Amygdala (tissue), 56 donors: ENCODE data around the gene WASL.
"Not testable (repeated sequence)": the region's sequence is repeated elsewhere in the genome, so short reads cannot be mapped to it uniquely, and the experiment has no call there.

Experiments
- DNase-seq, 56 donors: peaks; one replicate each; lab custom pipeline; 2025; lab: John Stamatoyannopoulos, UW

The WASL gene

GRCh38 chr7:123748734-123749536, at the start of gene WASL:
TSS of gene WASL (minus strand) at chr7:123749003. CDS start at chr7:123748734, 269 bp downstream.
- peak; percentile 30 to 95 (median 82) for DNase-seq

- DNase-seq: peak in 1 of 56 donors; percentile 14
Observed at GRCh38 chr7:123797673-123798531, 49.1 kb upstream of the WASL start.

- DNase-seq: no peak
Observed at GRCh38 chr7:123796568-123796967, 47.8 kb upstream of the WASL start.

DNA sequence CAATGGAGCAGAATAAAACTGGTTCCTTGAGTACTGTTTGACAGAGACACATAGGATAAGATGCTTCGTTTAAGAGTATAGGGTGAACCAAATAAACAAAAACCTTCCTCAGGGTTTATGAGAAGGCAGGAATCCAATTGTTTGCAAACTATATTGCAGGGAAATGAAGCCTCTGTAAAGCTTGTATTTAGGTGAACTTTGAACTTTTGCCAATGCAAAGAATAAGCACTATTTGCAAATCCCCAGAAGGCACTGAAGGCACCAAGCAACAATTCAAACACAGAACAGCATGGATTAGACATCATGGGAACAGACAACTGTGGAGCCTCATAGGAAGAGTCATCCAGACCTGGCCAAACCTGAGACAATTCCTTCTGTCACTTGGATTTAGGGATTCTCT, 47.1 kb upstream of the WASL start:
- no peak for DNase-seq

GRCh38 chr7:123795116-123795515, 46.3 kb upstream of the WASL start:
- not testable (repeated sequence) for DNase-seq

DNA sequence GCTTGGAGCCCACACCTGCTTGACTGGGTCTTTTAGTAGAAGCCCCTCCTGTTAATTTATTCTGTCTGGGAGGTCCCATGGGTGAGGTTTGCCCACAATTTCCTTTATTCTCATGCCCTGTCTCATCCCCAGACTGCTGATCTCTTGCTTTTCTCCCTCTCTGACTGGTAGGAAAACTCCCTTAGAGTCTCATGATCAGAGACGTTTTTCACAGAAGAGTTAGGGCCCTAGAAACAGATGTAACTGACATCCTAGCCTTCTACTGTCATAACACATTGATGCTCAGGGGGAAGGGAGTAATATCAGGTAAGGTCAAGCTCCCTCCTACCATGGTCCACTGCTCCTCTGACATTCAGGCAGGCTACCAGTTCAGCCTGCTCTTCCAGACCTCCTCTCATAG, 43.7 kb upstream of the WASL start:
- DNase-seq: no peak

DNA sequence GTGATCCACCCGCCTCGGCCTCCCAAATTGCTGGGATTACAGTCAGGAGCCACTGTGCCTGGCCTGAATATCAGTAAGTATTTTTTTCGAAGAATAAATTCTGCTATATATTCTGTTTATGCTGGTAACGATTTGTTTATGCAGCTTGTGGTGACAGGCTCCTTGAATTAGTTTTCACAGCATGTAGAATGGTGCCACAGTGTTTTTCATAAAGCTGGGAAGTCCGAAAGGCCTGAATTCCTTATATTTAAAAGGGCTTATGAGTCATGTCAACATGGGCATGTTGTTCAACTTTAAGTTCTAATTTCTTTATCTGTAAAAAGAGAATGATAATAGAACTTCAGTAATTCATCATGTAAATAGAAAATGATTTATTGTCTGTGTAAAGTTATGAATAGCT, 42.2 kb upstream of the WASL start:
- no peak for DNase-seq

- DNase-seq: no peak
Observed at GRCh38 chr7:123789817-123790216, 41.0 kb upstream of the WASL start.

DNA sequence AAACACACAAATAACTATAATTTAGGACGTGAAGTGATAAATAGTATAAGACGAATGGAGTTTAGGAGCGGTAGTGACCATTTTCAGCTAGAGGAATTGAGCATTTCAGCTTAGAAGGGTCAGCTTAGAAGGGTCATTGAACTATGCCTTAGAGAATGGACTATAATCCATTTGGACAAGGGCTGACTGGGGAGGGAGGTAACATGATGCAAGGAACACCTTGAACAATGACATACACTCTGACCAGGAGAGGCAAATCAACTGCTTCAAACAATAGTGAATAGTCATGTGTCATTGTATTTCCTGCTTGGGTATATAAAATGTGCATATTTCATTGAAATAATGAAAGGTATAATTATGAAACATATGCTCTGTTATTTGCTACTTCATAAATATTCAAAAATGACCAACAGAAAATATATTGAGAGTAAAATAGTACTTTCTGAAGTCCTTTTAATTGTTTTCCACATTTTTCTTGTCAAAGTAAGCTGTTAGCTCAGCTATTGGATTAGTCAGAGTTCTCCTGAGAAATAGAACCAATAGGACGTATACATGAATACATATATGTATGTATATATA, 40.5 kb upstream of the WASL start:
- DNase-seq: no peak

GRCh38 chr7:123788584-123788983, 39.8 kb upstream of the WASL start:
- no peak for DNase-seq

DNA sequence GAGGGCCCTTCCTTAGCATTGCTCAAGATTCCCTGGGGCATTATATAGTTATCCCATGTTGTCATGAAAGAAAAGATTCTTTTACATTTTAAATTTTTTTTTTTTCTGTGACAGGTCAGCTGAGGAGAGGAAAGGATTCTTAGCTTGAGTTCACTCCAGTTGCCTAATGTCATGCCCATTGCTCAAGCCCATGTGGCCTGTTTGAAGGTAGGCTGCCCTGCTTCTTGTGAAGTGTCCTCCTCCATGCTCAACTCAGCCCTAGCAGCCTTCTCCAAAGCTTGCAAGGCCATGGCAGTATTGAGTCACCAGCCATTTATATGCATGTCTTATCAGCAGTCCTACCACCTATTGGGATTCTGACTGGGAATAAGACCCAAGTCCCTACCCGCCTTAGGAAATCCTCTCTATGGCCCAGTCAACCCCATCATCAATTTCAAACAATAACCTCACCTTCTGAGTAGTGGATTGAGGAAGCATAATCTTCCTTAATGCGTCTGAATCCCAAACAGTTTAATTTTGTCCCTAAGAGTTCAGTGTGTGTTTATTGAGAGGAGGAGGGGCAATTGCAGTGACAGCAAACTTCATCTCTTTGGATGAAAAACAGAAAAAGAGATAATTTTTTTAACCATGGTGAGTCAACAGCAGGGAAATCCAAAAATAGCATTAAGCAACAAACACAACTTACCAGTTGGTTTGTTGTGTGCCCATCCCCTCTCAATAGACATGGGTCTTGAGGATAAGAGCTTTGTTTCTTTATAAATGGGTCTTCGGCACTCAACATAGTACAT, 38.6 kb upstream of the WASL start:
- no peak for DNase-seq

- no peak for DNase-seq
Observed at GRCh38 chr7:123784263-123784662, 35.5 kb upstream of the WASL start.

DNA sequence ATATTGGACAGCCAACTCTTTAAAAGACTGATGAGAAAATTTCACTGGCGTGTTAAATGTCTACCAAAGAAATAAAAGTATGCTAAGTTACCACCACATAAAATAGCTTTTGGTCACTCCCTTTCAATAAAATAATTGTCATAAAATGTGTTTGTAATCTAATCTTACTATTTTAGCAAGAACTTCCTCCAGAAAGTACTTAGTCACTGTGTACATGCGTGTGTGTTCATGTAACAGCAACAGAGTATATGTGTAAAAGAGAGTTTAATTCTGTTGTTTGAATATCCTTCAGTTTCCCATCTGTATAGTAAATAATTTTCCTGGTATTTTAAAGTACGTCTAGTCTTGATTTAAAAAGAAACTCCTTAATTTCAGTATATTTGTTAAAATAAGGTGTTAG, 35.0 kb upstream of the WASL start:
- no peak for DNase-seq

GRCh38 chr7:123782071-123782798, 33.4 kb upstream of the WASL start:
- DNase-seq: no peak

DNA sequence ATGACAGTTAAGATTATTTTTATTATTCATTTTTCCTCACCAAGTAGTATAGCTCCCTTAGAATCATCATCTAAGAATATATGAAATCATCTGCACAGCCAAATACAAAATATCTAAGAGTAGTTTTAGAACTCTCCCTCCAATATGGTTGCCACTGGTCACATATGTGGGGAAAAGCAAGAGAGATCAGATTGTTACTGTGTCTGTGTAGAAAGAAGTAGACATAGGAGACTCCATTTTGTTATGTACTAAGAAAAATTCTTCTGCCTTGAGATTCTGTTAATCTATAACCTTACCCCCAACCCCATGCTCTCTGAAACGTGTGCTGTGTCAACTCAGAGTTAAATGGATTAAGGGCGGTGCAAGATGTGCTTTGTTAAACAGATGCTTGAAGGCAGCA, 31.7 kb upstream of the WASL start:
- DNase-seq: not testable (repeated sequence)

GRCh38 chr7:123774496-123774895, 25.7 kb upstream of the WASL start:
- no peak for DNase-seq

GRCh38 chr7:123773481-123773880, 24.7 kb upstream of the WASL start:
- no peak for DNase-seq

- DNase-seq: no peak
Observed at GRCh38 chr7:123772652-123773051, 23.8 kb upstream of the WASL start.

DNA sequence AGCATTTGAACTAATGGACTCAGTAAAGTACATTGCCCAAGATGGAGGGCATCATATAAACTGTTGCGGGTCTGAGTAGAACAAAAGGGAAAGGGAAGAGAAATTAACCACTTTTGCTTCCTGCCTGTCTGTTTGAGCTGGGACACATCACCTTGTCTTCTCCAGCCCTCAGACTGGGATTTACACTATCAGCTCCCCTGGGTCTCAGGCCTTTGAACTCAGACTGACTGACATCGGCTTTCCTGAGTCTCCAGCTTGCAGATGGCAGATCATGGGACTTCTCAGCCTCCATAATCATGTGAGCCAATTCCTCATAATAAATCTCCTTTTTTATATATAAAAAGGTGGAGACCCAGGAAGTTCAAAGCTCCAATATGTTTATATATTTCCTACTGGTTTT, 23.0 kb upstream of the WASL start:
- no peak for DNase-seq

GRCh38 chr7:123771256-123771655, 22.5 kb upstream of the WASL start:
- no peak for DNase-seq
